ENCODE results near the gene BEAN1.

- TF ChIP-seq CTCF (IDR thresholded peaks at IDR 0.05; ENCODE audit: poor library complexity, severe bottlenecking) = no peak
- TF ChIP-seq POLR2AphosphoS5 (IDR thresholded peaks at IDR 0.05) = no peak
- TF ChIP-seq EZH2 (IDR thresholded peaks at IDR 0.05; ENCODE audit: borderline replicate concordance, insufficient read depth, low read length, poor library complexity, severe bottlenecking) = no peak
- TF ChIP-seq MXI1 (conservative IDR thresholded peaks at IDR 0.05; ENCODE audit: poor library complexity, severe bottlenecking) = no peak
- no peak for TF ChIP-seq TAF1 (IDR thresholded peaks at IDR 0.05; ENCODE audit: low read depth)
Measured at GRCh38 chr16:66423177-66423576, 3.9 kb upstream of the BEAN1 start.
